ENCODE measurements around the gene TULP4.

- no peak for TF ChIP-seq CTCF (IDR thresholded peaks at IDR 0.05)
- no peak for TF ChIP-seq POLR2A (IDR thresholded peaks at IDR 0.05)
Measured at GRCh38 chr6:158312165-158312564, at the start of gene TULP4.
